ENCODE results near the gene SLC16A3.

GRCh38 chr17:82241183-82241925, 12.5 kb downstream of the SLC16A3 start:
- TF ChIP-seq CTCF (IDR thresholded peaks at IDR 0.05) (no peak), POLR2A (IDR thresholded peaks at IDR 0.05) (peak in 1 of 2 donors; percentile 45)

All from adrenal gland (tissue), 5 donors.